RWPE2 (cell line): Measurements from ENCODE around the gene SDK2.

Source experiments
- ATAC-seq: fragments of 200-7000 bp; cut with Tn5 transposase; 3 replicates; pipeline ENCODE4 v1.9.1; 2021; ENCODE audit warnings: low read depth
- DNase-seq: peaks from one replicate; pipeline ENCODE4 v3.0.0-alpha.2; 2020; ENCODE audit warnings: low spot score
- H3K27ac ChIP-seq: fragments of 450-650 bp; 2 replicates; pipeline ENCODE4 v1.5.1; 2017; ENCODE audit warnings: mild to moderate bottlenecking; ENCODE audit not compliant: poor library complexity, severe bottlenecking
- H3K27me3 ChIP-seq: fragments of 250-450 bp; sonication (Bioruptor Pico); 2 replicates; pipeline ENCODE4 v1.5.1; 2021; ENCODE audit warnings: mild to moderate bottlenecking, moderate library complexity; ENCODE audit not compliant: insufficient read depth, poor library complexity, severe bottlenecking
- H3K36me3 ChIP-seq: fragments of 250-450 bp; sonication (Bioruptor Pico); 2 replicates; pipeline ENCODE4 v1.5.1; 2020; ENCODE audit warnings: low read depth, mild to moderate bottlenecking, moderate library complexity
- H3K4me1 ChIP-seq: fragments of 250-450 bp; sonication (Bioruptor Pico); 2 replicates; pipeline ENCODE4 v1.5.1; 2021; ENCODE audit warnings: mild to moderate bottlenecking, moderate library complexity; ENCODE audit not compliant: insufficient read depth, poor library complexity, severe bottlenecking
- H3K4me3 ChIP-seq: fragments of 250-450 bp; sonication (Bioruptor Pico); 2 replicates; pipeline ENCODE4 v1.5.1; 2021; ENCODE audit warnings: mild to moderate bottlenecking, moderate library complexity; ENCODE audit not compliant: severe bottlenecking
- H3K9me3 ChIP-seq: fragments of 250-450 bp; sonication (Bioruptor Pico); 2 replicates; pipeline ENCODE4 v1.5.1; 2021; ENCODE audit warnings: mild to moderate bottlenecking, moderate library complexity; ENCODE audit not compliant: severe bottlenecking
- CTCF ChIP-seq: fragments of 450-650 bp; IDR thresholded peaks from one replicate; pipeline ENCODE4 v1.5.1; 2017; ENCODE audit warnings: mild to moderate bottlenecking, moderate library complexity; ENCODE audit not compliant: poor library complexity, severe bottlenecking

SDK2 gene

GRCh38 chr17:73588891-73589290 lies 55.4 kb downstream of the SDK2 start:
- TF ChIP-seq CTCF: no peak
- no peaks in the 10 kb centered on the region for H3K4me1 ChIP-seq
- no peaks in the 10 kb centered on the region for H3K36me3 ChIP-seq
- H3K27me3 ChIP-seq: no peaks in the 10 kb centered on the region
- ATAC-seq (0 out of 3 replicates have a peak, but pooled peaks have one; percentile 47), DNase-seq (no peak)
- no peak overlapping the region for H3K4me3 ChIP-seq
- no peak overlapping the region for H3K27ac ChIP-seq
- H3K9me3 ChIP-seq: no peaks in the 10 kb centered on the region

GRCh38 chr17:73588301-73588846 lies 55.9 kb downstream of the SDK2 start:
- H3K27ac ChIP-seq: no peak overlapping the region
- H3K4me3 ChIP-seq: no peak overlapping the region
- H3K36me3 ChIP-seq: no peaks in the 10 kb centered on the region
- TF ChIP-seq CTCF: no peak
- DNase-seq (no peak), ATAC-seq (no peak)
- no peaks in the 10 kb centered on the region for H3K27me3 ChIP-seq
- H3K9me3 ChIP-seq: no peaks in the 10 kb centered on the region
- H3K4me1 ChIP-seq: no peaks in the 10 kb centered on the region

GRCh38 chr17:73586921-73587602 lies 57.2 kb downstream of the SDK2 start:
- no peak overlapping the region for H3K4me3 ChIP-seq
- H3K36me3 ChIP-seq: no peaks in the 10 kb centered on the region
- H3K4me1 ChIP-seq: no peaks in the 10 kb centered on the region
- H3K27me3 ChIP-seq: no peaks in the 10 kb centered on the region
- no peak overlapping the region for H3K27ac ChIP-seq
- no peak for ATAC-seq
- TF ChIP-seq CTCF: no peak
- no peaks in the 10 kb centered on the region for H3K9me3 ChIP-seq
- DNase-seq: no peak

GRCh38 chr17:73586275-73586832 lies 57.9 kb downstream of the SDK2 start:
- Histone ChIP-seq H3K4me1 (no peaks in the 10 kb centered on the region), H3K9me3 (no peaks in the 10 kb centered on the region), H3K27me3 (no peaks in the 10 kb centered on the region), H3K27ac (no peak overlapping the region), H3K4me3 (no peak overlapping the region), H3K36me3 (no peaks in the 10 kb centered on the region)
- DNase-seq (no peak), ATAC-seq (no peak)
- TF ChIP-seq CTCF: no peak

- Histone ChIP-seq H3K27ac (no peak overlapping the region), H3K9me3 (no peaks in the 10 kb centered on the region), H3K4me1 (no peaks in the 10 kb centered on the region), H3K36me3 (no peaks in the 10 kb centered on the region), H3K27me3 (no peaks in the 10 kb centered on the region), H3K4me3 (no peak overlapping the region)
- ATAC-seq (no peak), DNase-seq (no peak)
- TF ChIP-seq CTCF: no peak
Measured at GRCh38 chr17:73585583-73585982, 58.7 kb downstream of the SDK2 start.
